HCT116 (cell line): ENCODE results near the gene OR1F1. TPM values are rescaled to one million over a fixed set of nuclear protein-coding genes. Genes with fewer than 3 reads are reported as not detected.

Experiments used
- ATAC-seq: fragments of 200-7000 bp; cut with Tn5 transposase; 2 replicates; pipeline ENCODE4 v1.9.1; 2020; ENCODE audit warnings: mild to moderate bottlenecking, moderate library complexity
- BruUV-seq: library from RNA; stranded (reverse); fragments of 400-500 nt; replicated peaks from 2 replicates; lab custom pipeline; 2021; lab: Mats Ljungman, UMichigan
- CTCF ChIA-PET: fragments of 300-600 bp; sonication (Branson Sonifier 250); formaldehyde crosslinking; loops from one replicate; lab custom pipeline; 2021; ENCODE audit warnings: antibody characterized with exemption; lab: Charles Lee
- POLR2A ChIA-PET: fragments of 300-600, 350-600 bp; sonication (Branson Sonifier 250); formaldehyde crosslinking; loops from one replicate; lab custom pipeline; 2021; ENCODE audit warnings: antibody characterized with exemption; lab: Charles Lee
- RAD21 ChIA-PET, 2 experiments: fragments of 300-600 bp; sonication (Branson Sonifier 250); formaldehyde crosslinking; loops; one replicate each; lab custom pipeline; 2023; ENCODE audit warnings: low total read pairs in 2 of 2; ENCODE audit not compliant: uncharacterized antibody in 2 of 2, unreplicated experiment in 2 of 2, low non-redundant PET in 1 of 2; lab: Charles Lee
- DNase-seq: peaks from one replicate; pipeline ENCODE4 v3.0.0-alpha.2; 2010; ENCODE audit warnings: low read depth, low spot score
- H2AFZ ChIP-seq: fragments of 200-600 bp; shearing (Covaris generic), sonication (generic); 2 replicates; pipeline ENCODE4 v1.6.1; 2017; ENCODE audit warnings: low read depth, mixed run types, mixed read lengths, antibody characterized with exemption, low read length; ENCODE audit not compliant: poor library complexity, severe bottlenecking
- H3K27ac ChIP-seq: 2 replicates; pipeline ENCODE4 v1.5.1; 2012; ENCODE audit warnings: low read depth, low read length
- H3K27me3 ChIP-seq: fragments of 200-600 bp; sonication (generic); 2 replicates; pipeline ENCODE4 v1.6.1; 2016; ENCODE audit warnings: mixed run types, low read length, mixed read lengths; ENCODE audit not compliant: insufficient read depth
- H3K36me3 ChIP-seq, 2 experiments: fragments of 200-500 bp in 1 of 2; fragments of 200-600 bp in 1 of 2; sonication (Bioruptor generic) in 1 of 2; sonication (generic) in 1 of 2; 2 replicates each; pipeline versions ENCODE4 v1.5.1 to v1.6.1; 2014 to 2016; ENCODE audit warnings: low read length in 2 of 2, inconsistent platforms in 1 of 2, mixed read lengths in 1 of 2, mixed run types in 1 of 2; ENCODE audit not compliant: insufficient read depth in 2 of 2, control insufficient read depth in 1 of 2
- H3K4me1 ChIP-seq, 2 experiments: fragments of 200-600 bp in 1 of 2; sonication (generic) in 1 of 2; 2 replicates each; pipeline versions ENCODE4 v1.5.1 to v1.6.1; 2012 to 2017; ENCODE audit warnings: low read length in 2 of 2, inconsistent platforms in 1 of 2, mild to moderate bottlenecking in 1 of 2, mixed read lengths in 1 of 2, mixed run types in 1 of 2, moderate library complexity in 1 of 2; ENCODE audit not compliant: insufficient read depth in 2 of 2, control insufficient read depth in 1 of 2
- H3K4me2 ChIP-seq: fragments of 200-600 bp; sonication (generic); 2 replicates; pipeline ENCODE4 v1.6.1; 2017; ENCODE audit warnings: mixed run types, low read length, mixed read lengths
- H3K4me3 ChIP-seq, 2 experiments: fragments of 200-600 bp in 1 of 2; sonication (generic) in 1 of 2; replicated peaks in 1 of 2; 2 replicates each; pipeline ENCODE4 v1.5.1; 2011 to 2016; ENCODE audit warnings: low read length in 2 of 2, control low read depth in 1 of 2, low read depth in 1 of 2, mild to moderate bottlenecking in 1 of 2, mixed read lengths in 1 of 2, mixed run types in 1 of 2
- H3K79me2 ChIP-seq: fragments of 200-600 bp; sonication (generic); 2 replicates; pipeline ENCODE4 v1.6.1; 2017; ENCODE audit warnings: mild to moderate bottlenecking, mixed run types, low read length, moderate library complexity, mixed read lengths; ENCODE audit not compliant: insufficient read depth
- H3K9ac ChIP-seq: fragments of 200-600 bp; sonication (generic); 2 replicates; pipeline ENCODE4 v1.6.1; 2016; ENCODE audit warnings: low read length, mixed read lengths
- H3K9me2 ChIP-seq: fragments of 200-600 bp; sonication (generic), shearing (Covaris generic); 2 replicates; pipeline ENCODE4 v1.6.1; 2017; ENCODE audit warnings: mixed run types, mild to moderate bottlenecking, moderate library complexity; ENCODE audit not compliant: insufficient read depth
- H3K9me3 ChIP-seq, 2 experiments: fragments of 200-500 bp in 1 of 2; fragments of 200-600 bp in 1 of 2; sonication (Bioruptor generic) in 1 of 2; sonication (generic) in 1 of 2; 2 replicates each; pipeline ENCODE4 v1.6.1; 2014 to 2017; ENCODE audit warnings: low read length in 2 of 2, mixed read lengths in 2 of 2, inconsistent platforms in 1 of 2, low read depth in 1 of 2, mild to moderate bottlenecking in 1 of 2, mixed run types in 1 of 2, moderate library complexity in 1 of 2; ENCODE audit not compliant: control insufficient read depth in 1 of 2, insufficient read depth in 1 of 2
- H4K20me1 ChIP-seq: fragments of 200-600 bp; sonication (generic), shearing (Covaris generic); 2 replicates; pipeline ENCODE4 v1.6.1; 2017; ENCODE audit warnings: mixed run types, mild to moderate bottlenecking, moderate library complexity; ENCODE audit not compliant: insufficient read depth
- CBX3 ChIP-seq: IDR thresholded peaks from 2 replicates; pipeline ENCODE4 v1.6.1; 2012; ENCODE audit warnings: low read depth
- ELF1 ChIP-seq: IDR thresholded peaks from 2 replicates; pipeline ENCODE4 v1.6.1; 2012; ENCODE audit warnings: low read depth, borderline replicate concordance
- EZH2phosphoT487 ChIP-seq: fragments of 200-600 bp; IDR thresholded peaks from 2 replicates; pipeline ENCODE4 v1.6.1; 2018; ENCODE audit warnings: antibody characterized with exemption, borderline replicate concordance
- FOSL1 ChIP-seq: IDR thresholded peaks from 2 replicates; pipeline ENCODE4 v1.6.1; 2012; ENCODE audit warnings: low read depth
- JUND ChIP-seq: IDR thresholded peaks from 2 replicates; pipeline ENCODE4 v1.6.1; 2012
- MAX ChIP-seq: IDR thresholded peaks from 2 replicates; pipeline ENCODE4 v1.6.1; 2012
- POLR2AphosphoS5 ChIP-seq: IDR thresholded peaks from 2 replicates; pipeline ENCODE4 v1.6.1; 2011; ENCODE audit warnings: mild to moderate bottlenecking, low read depth, low read length, moderate library complexity
- RAD21 ChIP-seq: IDR thresholded peaks from 2 replicates; pipeline ENCODE4 v1.6.1; 2012; ENCODE audit warnings: low read depth, mild to moderate bottlenecking
- SIN3A ChIP-seq: IDR thresholded peaks from 2 replicates; pipeline ENCODE4 v1.6.1; 2012; ENCODE audit warnings: low read depth
- ZBTB33 ChIP-seq: IDR thresholded peaks from 2 replicates; pipeline ENCODE4 v1.6.1; 2011; ENCODE audit warnings: mild to moderate bottlenecking, low read length, moderate library complexity; ENCODE audit not compliant: insufficient replicate concordance; ENCODE audit errors: extremely low read depth
- intact Hi-C: fragments of 100-400 bp; cut with micrococcal nuclease; formaldehyde crosslinking; loops from 2 replicates; pipeline ENCODE4 v1.10.0; 2022
- total RNA-seq: library from RNA; stranded (reverse); gene quantifications from one replicate; pipeline ENCODE4 v1.2.1, GENCODE V29; 2021; ENCODE audit not compliant: unreplicated experiment
- TF ChIP-seq, protein P1 (sequence below), 3 experiments: fragments of 200-600 bp in 1 of 3; sonication (generic) in 1 of 3; IDR thresholded peaks in 2 of 3; conservative IDR thresholded peaks in 1 of 3; 2 replicates each; pipeline ENCODE4 v1.5.1; 2012 to 2017; ENCODE audit warnings: low read depth in 2 of 3, low read length in 2 of 3, antibody characterized with exemption in 1 of 3, borderline replicate concordance in 1 of 3, control low read depth in 1 of 3, mild to moderate bottlenecking in 1 of 3, mixed read lengths in 1 of 3, mixed run types in 1 of 3, moderate library complexity in 1 of 3; ENCODE audit not compliant: insufficient read depth in 1 of 3

OR1F1 gene
- total RNA-seq, 1 experiment from 2014 or later: not detected

GRCh38 chr16:3141781-3142311 is 46.2 kb upstream of the OR1F1 start:
- no peak overlapping the region for H3K27ac ChIP-seq
- intact Hi-C loops: no loop called here
- H3K36me3 ChIP-seq: peaks cover 0 to 3% of the 10 kb centered on the region in 2 experiments; a peak in 1 of 4 replicates
- DNase-seq: no peak
- no peaks in the 10 kb centered on the region for H3K79me2 ChIP-seq
- no peak for TF ChIP-seq POLR2AphosphoS5
- TF ChIP-seq MAX: no peak
- no peak for TF ChIP-seq SIN3A
- TF ChIP-seq ZBTB33: no peak
- TF ChIP-seq RAD21: no peak
- no peak for TF ChIP-seq EZH2phosphoT487
- TF ChIP-seq ELF1: no peak
- TF ChIP-seq, protein P1, sequence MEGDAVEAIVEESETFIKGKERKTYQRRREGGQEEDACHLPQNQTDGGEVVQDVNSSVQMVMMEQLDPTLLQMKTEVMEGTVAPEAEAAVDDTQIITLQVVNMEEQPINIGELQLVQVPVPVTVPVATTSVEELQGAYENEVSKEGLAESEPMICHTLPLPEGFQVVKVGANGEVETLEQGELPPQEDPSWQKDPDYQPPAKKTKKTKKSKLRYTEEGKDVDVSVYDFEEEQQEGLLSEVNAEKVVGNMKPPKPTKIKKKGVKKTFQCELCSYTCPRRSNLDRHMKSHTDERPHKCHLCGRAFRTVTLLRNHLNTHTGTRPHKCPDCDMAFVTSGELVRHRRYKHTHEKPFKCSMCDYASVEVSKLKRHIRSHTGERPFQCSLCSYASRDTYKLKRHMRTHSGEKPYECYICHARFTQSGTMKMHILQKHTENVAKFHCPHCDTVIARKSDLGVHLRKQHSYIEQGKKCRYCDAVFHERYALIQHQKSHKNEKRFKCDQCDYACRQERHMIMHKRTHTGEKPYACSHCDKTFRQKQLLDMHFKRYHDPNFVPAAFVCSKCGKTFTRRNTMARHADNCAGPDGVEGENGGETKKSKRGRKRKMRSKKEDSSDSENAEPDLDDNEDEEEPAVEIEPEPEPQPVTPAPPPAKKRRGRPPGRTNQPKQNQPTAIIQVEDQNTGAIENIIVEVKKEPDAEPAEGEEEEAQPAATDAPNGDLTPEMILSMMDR (IDR thresholded peaks at IDR 0.05 in 2 of 3, conservative IDR thresholded peaks at IDR 0.05 in 1 of 3; ENCODE audit: borderline replicate concordance in 1 of 3, insufficient read depth in 1 of 3, low read depth in 2 of 3, low read length in 2 of 3): no peak
- TF ChIP-seq CBX3: no peak
- no peak for TF ChIP-seq JUND
- TF ChIP-seq FOSL1: no peak
- TF ChIP-seq, all 23 proteins: peak for 0
- Histone ChIP-seq H2AFZ (no peak overlapping the region), H3K27me3 (no peaks in the 10 kb centered on the region), H3K4me3 (no peak overlapping the region), H3K4me2 (no peak overlapping the region), H4K20me1 (no peaks in the 10 kb centered on the region), H3K4me1 (no peaks in the 10 kb centered on the region), H3K9me3 (no peaks in the 10 kb centered on the region), H3K9ac (no peak overlapping the region), H3K9me2 (no peaks in the 10 kb centered on the region)
- ChIA-PET RAD21 (no interaction called here), CTCF (no interaction called here), POLR2A (no interaction called here)
- no TSS peak for BruUV-seq
- no peak for ATAC-seq
